Mammary epithelial cell (primary cell): Measurements from ENCODE around the gene PPP1R1A.

Source experiments
- EZH2 ChIP-seq: IDR thresholded peaks from 2 replicates; pipeline ENCODE4 v1.6.1; 2012; ENCODE audit warnings: low read length, inconsistent platforms, borderline replicate concordance
- TF ChIP-seq, protein P1 (sequence below), 2 donors: IDR thresholded peaks in 1 of 2; conservative IDR thresholded peaks in 1 of 2; 2 replicates each; pipeline ENCODE4 v1.5.1; 2011 to 2012; ENCODE audit warnings: inconsistent platforms in 2 of 2, low read length in 2 of 2, mild to moderate bottlenecking in 2 of 2, control low read depth in 1 of 2, low read depth in 1 of 2; ENCODE audit not compliant: insufficient read depth in 1 of 2; ENCODE audit errors: extremely low read depth in 1 of 2

DNA sequence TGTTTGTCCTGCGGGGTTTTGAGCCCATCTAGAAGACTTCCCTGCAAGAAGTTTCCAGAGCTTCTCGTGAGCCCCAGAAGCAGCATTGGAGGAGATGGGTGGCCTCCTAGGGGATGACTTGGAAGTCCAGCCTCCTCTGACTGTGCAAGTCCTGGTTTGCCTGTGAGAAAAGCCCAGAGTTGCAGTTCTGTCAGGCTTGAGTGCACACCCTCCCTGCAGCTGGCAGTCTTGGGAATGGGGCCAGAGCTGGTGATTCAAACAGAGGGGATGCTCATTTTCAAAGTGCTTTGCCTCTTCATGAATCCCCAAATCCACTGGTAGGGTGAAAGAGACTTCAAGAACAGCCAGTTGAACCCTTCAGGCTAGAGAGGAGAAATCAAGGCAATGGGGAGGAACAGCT, 3.9 kb upstream of the PPP1R1A start:
- TF ChIP-seq, protein P1, sequence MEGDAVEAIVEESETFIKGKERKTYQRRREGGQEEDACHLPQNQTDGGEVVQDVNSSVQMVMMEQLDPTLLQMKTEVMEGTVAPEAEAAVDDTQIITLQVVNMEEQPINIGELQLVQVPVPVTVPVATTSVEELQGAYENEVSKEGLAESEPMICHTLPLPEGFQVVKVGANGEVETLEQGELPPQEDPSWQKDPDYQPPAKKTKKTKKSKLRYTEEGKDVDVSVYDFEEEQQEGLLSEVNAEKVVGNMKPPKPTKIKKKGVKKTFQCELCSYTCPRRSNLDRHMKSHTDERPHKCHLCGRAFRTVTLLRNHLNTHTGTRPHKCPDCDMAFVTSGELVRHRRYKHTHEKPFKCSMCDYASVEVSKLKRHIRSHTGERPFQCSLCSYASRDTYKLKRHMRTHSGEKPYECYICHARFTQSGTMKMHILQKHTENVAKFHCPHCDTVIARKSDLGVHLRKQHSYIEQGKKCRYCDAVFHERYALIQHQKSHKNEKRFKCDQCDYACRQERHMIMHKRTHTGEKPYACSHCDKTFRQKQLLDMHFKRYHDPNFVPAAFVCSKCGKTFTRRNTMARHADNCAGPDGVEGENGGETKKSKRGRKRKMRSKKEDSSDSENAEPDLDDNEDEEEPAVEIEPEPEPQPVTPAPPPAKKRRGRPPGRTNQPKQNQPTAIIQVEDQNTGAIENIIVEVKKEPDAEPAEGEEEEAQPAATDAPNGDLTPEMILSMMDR (conservative IDR thresholded peaks at IDR 0.05 in 1 of 2, IDR thresholded peaks at IDR 0.05 in 1 of 2; ENCODE audit: extremely low read depth in 1 of 2, insufficient read depth in 1 of 2, low read depth in 1 of 2, low read length in 2 of 2): no peak
- no peak for TF ChIP-seq EZH2
